IMR-90 (cell line): ENCODE measurements around the gene CYB5RL.

Experiments used
- FOS ChIP-seq: fragments of 150-350 bp; IDR thresholded peaks from 2 replicates; pipeline ENCODE4 v1.6.1; 2016; ENCODE audit warnings: low read depth, low read length
- MAFK ChIP-seq: IDR thresholded peaks from 2 replicates; pipeline ENCODE4 v1.6.1; 2012; ENCODE audit warnings: low read depth, low read length, improper control_type of control experiment
- NFE2L2 ChIP-seq: fragments of 150-350 bp; IDR thresholded peaks from 2 replicates; pipeline ENCODE4 v1.6.1; 2016; ENCODE audit warnings: low read depth, mild to moderate bottlenecking, low read length
- POLR2A ChIP-seq: IDR thresholded peaks from 2 replicates; pipeline ENCODE4 v1.6.1; 2012; ENCODE audit warnings: mild to moderate bottlenecking, low read depth, low read length
- RAD21 ChIP-seq: IDR thresholded peaks from 2 replicates; pipeline ENCODE4 v1.6.1; 2012; ENCODE audit warnings: low read length, improper control_type of control experiment
- RCOR1 ChIP-seq: IDR thresholded peaks from 2 replicates; pipeline ENCODE4 v1.6.1; 2012; ENCODE audit warnings: mild to moderate bottlenecking, low read length, improper control_type of control experiment; ENCODE audit not compliant: insufficient replicate concordance
- SMC3 ChIP-seq: fragments of 150-350 bp; IDR thresholded peaks from 2 replicates; pipeline ENCODE4 v1.6.1; 2016; ENCODE audit warnings: low read depth, mild to moderate bottlenecking, antibody characterized with exemption, low read length, moderate library complexity
- TF ChIP-seq, protein P1 (sequence below): fragments of 150-350 bp; IDR thresholded peaks from 2 replicates; pipeline ENCODE4 v1.6.1; 2017; ENCODE audit warnings: mild to moderate bottlenecking, antibody characterized with exemption, low read length, low read depth
- TF ChIP-seq, protein P2 (sequence below): conservative IDR thresholded peaks from 2 replicates; pipeline ENCODE4 v1.5.1; 2012; ENCODE audit warnings: mild to moderate bottlenecking, low read depth, low read length, improper control_type of control experiment
- TF ChIP-seq, protein P3 (sequence below): fragments of 150-350 bp; IDR thresholded peaks from 2 replicates; pipeline ENCODE4 v1.6.1; 2016; ENCODE audit warnings: low read depth, mild to moderate bottlenecking, low read length, moderate library complexity, borderline replicate concordance

DNA sequence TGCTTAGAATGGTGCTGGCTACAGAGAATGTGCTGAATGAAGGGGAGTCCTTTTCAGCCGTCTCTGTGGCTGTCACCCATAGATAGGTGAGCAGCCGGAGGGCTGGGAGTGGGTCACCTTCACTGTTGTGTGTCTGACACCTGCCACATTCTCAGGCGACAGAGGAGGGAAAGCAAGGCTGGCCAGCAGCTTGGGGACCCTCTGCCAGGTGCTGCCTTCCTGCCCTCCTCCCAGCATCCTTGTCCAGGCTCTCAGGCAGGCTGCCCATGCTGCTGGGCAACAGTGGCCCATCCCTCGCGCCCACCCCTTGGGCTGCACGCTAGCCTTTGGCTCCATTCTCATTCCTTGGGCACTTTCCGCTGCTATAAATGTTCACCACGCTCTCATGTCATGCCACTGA lies 22.1 kb downstream of the CYB5RL start:
- TF ChIP-seq, protein P1, sequence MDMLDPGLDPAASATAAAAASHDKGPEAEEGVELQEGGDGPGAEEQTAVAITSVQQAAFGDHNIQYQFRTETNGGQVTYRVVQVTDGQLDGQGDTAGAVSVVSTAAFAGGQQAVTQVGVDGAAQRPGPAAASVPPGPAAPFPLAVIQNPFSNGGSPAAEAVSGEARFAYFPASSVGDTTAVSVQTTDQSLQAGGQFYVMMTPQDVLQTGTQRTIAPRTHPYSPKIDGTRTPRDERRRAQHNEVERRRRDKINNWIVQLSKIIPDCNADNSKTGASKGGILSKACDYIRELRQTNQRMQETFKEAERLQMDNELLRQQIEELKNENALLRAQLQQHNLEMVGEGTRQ, result no peak
- TF ChIP-seq, protein P2, sequence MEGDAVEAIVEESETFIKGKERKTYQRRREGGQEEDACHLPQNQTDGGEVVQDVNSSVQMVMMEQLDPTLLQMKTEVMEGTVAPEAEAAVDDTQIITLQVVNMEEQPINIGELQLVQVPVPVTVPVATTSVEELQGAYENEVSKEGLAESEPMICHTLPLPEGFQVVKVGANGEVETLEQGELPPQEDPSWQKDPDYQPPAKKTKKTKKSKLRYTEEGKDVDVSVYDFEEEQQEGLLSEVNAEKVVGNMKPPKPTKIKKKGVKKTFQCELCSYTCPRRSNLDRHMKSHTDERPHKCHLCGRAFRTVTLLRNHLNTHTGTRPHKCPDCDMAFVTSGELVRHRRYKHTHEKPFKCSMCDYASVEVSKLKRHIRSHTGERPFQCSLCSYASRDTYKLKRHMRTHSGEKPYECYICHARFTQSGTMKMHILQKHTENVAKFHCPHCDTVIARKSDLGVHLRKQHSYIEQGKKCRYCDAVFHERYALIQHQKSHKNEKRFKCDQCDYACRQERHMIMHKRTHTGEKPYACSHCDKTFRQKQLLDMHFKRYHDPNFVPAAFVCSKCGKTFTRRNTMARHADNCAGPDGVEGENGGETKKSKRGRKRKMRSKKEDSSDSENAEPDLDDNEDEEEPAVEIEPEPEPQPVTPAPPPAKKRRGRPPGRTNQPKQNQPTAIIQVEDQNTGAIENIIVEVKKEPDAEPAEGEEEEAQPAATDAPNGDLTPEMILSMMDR, result no peak
- TF ChIP-seq POLR2A (no peak), RAD21 (no peak), NFE2L2 (no peak), MAFK (no peak), RCOR1 (no peak), SMC3 (no peak), FOS (no peak)
- TF ChIP-seq, protein P3, sequence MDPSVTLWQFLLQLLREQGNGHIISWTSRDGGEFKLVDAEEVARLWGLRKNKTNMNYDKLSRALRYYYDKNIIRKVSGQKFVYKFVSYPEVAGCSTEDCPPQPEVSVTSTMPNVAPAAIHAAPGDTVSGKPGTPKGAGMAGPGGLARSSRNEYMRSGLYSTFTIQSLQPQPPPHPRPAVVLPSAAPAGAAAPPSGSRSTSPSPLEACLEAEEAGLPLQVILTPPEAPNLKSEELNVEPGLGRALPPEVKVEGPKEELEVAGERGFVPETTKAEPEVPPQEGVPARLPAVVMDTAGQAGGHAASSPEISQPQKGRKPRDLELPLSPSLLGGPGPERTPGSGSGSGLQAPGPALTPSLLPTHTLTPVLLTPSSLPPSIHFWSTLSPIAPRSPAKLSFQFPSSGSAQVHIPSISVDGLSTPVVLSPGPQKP, result no peak
